ENCODE results near the gene MLXIP. TPM values are rescaled to one million over a fixed set of nuclear protein-coding genes. Genes with fewer than 3 reads are reported as not detected.

Gene MLXIP
- total RNA-seq, 2 donors from 2014 or later: 158 to 201 TPM

- Histone ChIP-seq H3K4me1 (no peaks in the 10 kb centered on the region), H3K36me3 (no peaks in the 10 kb centered on the region), H3K9me3 (no peaks in the 10 kb centered on the region), H3K27ac (no peak overlapping the region), H3K4me3 (no peak overlapping the region), H3K27me3 (no peaks in the 10 kb centered on the region), H3K9ac (ENCODE audit: low read depth in 2 of 2, low read length in 2 of 2) (no peak overlapping the region)
- intact Hi-C loops (cut with DNase I): no loop called here
- DNase-seq: no peak
- TF ChIP-seq CTCF (IDR thresholded peaks at IDR 0.05): no peak
Measured at GRCh38 chr12:122147514-122148290, 69.1 kb downstream of the MLXIP start.

GRCh38 chr12:122148657-122149056 lies 70.1 kb downstream of the MLXIP start:
- DNase-seq: no peak
- Histone ChIP-seq H3K4me1 (no peaks in the 10 kb centered on the region), H3K9ac (ENCODE audit: low read depth in 2 of 2, low read length in 2 of 2) (no peak overlapping the region), H3K36me3 (no peaks in the 10 kb centered on the region), H3K27me3 (no peaks in the 10 kb centered on the region), H3K4me3 (no peak overlapping the region), H3K9me3 (no peaks in the 10 kb centered on the region), H3K27ac (no peak overlapping the region)
- intact Hi-C loops (cut with DNase I): no loop called here
- TF ChIP-seq CTCF (IDR thresholded peaks at IDR 0.05): no peak

GRCh38 chr12:122150127-122150681 lies 71.6 kb downstream of the MLXIP start:
- DNase-seq: no peak
- H3K9me3 ChIP-seq: no peaks in the 10 kb centered on the region
- intact Hi-C loops (cut with DNase I): no loop called here
- H3K4me1 ChIP-seq: no peaks in the 10 kb centered on the region
- no peak for TF ChIP-seq CTCF (IDR thresholded peaks at IDR 0.05)
- H3K9ac ChIP-seq (ENCODE audit: low read depth in 2 of 2, low read length in 2 of 2): no peak overlapping the region
- no peaks in the 10 kb centered on the region for H3K36me3 ChIP-seq
- H3K27ac ChIP-seq: no peak overlapping the region
- H3K4me3 ChIP-seq: no peak overlapping the region
- H3K27me3 ChIP-seq: no peaks in the 10 kb centered on the region

GRCh38 chr12:122152754-122153153 lies 74.2 kb downstream of the MLXIP start:
- Histone ChIP-seq H3K27me3 (no peaks in the 10 kb centered on the region), H3K36me3 (no peaks in the 10 kb centered on the region), H3K27ac (no peak overlapping the region), H3K4me3 (no peak overlapping the region), H3K9me3 (no peaks in the 10 kb centered on the region), H3K4me1 (no peaks in the 10 kb centered on the region), H3K9ac (ENCODE audit: low read depth in 2 of 2, low read length in 2 of 2) (no peak overlapping the region)
- no peak for DNase-seq
- TF ChIP-seq CTCF (IDR thresholded peaks at IDR 0.05): no peak
- intact Hi-C loops (cut with DNase I): no loop called here

GRCh38 chr12:122155705-122156104 lies 77.1 kb downstream of the MLXIP start:
- no peak for DNase-seq
- intact Hi-C loops (cut with DNase I): no loop called here
- no peak for TF ChIP-seq CTCF (IDR thresholded peaks at IDR 0.05)

More at GRCh38 chr12:122155705-122156104, 77.1 kb downstream of the MLXIP start:
- H3K4me1 ChIP-seq: no peaks in the 10 kb centered on the region
- no peaks in the 10 kb centered on the region for H3K27me3 ChIP-seq
- no peak overlapping the region for H3K27ac ChIP-seq
- no peak overlapping the region for H3K9ac ChIP-seq (ENCODE audit: low read depth in 2 of 2, low read length in 2 of 2)
- H3K4me3 ChIP-seq: no peak overlapping the region
- H3K9me3 ChIP-seq: no peaks in the 10 kb centered on the region
- no peaks in the 10 kb centered on the region for H3K36me3 ChIP-seq

All from colonic mucosa (tissue), 4 donors.